CD14-positive monocyte (primary cell): ENCODE results near the gene TENT4A. TPM values are rescaled to one million over a fixed set of nuclear protein-coding genes. Genes with fewer than 3 reads are reported as not detected.

Experiments used
- DNase-seq, 3 donors: peaks; one replicate each; pipeline ENCODE4 v3.0.0-alpha.2; 2011 to 2022
- H2AFZ ChIP-seq: 2 replicates; pipeline ENCODE4 v1.6.0; 2012; ENCODE audit warnings: mild to moderate bottlenecking, low read depth, low read length, inconsistent platforms; ENCODE audit not compliant: insufficient read depth, poor library complexity, severe bottlenecking
- H3K27ac ChIP-seq, 2 donors: 1 replicate in 1 of 2; 2 replicates in 1 of 2; pipeline ENCODE4 v1.5.1; 2012 to 2013; ENCODE audit warnings: low read length in 2 of 2, control low read depth in 1 of 2, inconsistent platforms in 1 of 2, low read depth in 1 of 2, mild to moderate bottlenecking in 1 of 2
- H3K27me3 ChIP-seq, 2 donors: one replicate each; pipeline versions ENCODE4 v1.6.0 to v1.6.1; 2011 to 2013; ENCODE audit warnings: low read length in 2 of 2; ENCODE audit not compliant: control insufficient read depth in 2 of 2, insufficient read depth in 2 of 2
- H3K36me3 ChIP-seq, 2 donors: replicated peaks in 1 of 2; 1 replicate in 1 of 2; 2 replicates in 1 of 2; pipeline versions ENCODE4 v1.5.1 to v1.6.1; 2012 to 2013; ENCODE audit warnings: low read length in 2 of 2, control low read depth in 1 of 2, inconsistent platforms in 1 of 2, mild to moderate bottlenecking in 1 of 2; ENCODE audit not compliant: insufficient read depth in 2 of 2, control insufficient read depth in 1 of 2
- H3K4me1 ChIP-seq, 2 donors: 1 replicate in 1 of 2; 2 replicates in 1 of 2; pipeline versions ENCODE4 v1.5.1 to v1.6.1; 2012 to 2013; ENCODE audit warnings: low read length in 2 of 2, control low read depth in 1 of 2, inconsistent platforms in 1 of 2, mild to moderate bottlenecking in 1 of 2, moderate library complexity in 1 of 2; ENCODE audit not compliant: insufficient read depth in 2 of 2, control insufficient read depth in 1 of 2
- H3K4me2 ChIP-seq: replicated peaks from 2 replicates; pipeline ENCODE3; 2012; ENCODE audit warnings: low read length, moderate library complexity, mild to moderate bottlenecking; ENCODE audit not compliant: poor library complexity, severe bottlenecking; ENCODE audit errors: extremely low read depth
- H3K4me3 ChIP-seq, 3 experiments: fragments of 200-600 bp in 1 of 3; sonication (generic) in 1 of 3; replicated peaks in 1 of 3; 1 replicate in 2 of 3; 2 replicates in 1 of 3; pipeline ENCODE4 v1.5.1; 2011 to 2013; ENCODE audit warnings: low read length in 3 of 3, mild to moderate bottlenecking in 3 of 3, control low read depth in 2 of 3, low read depth in 2 of 3, inconsistent platforms in 1 of 3, moderate library complexity in 1 of 3
- H3K79me2 ChIP-seq: 2 replicates; pipeline ENCODE4 v1.6.0; 2012; ENCODE audit warnings: mild to moderate bottlenecking, control low read depth, inconsistent platforms, low read length, moderate library complexity; ENCODE audit not compliant: insufficient read depth
- H3K9ac ChIP-seq: 2 replicates; pipeline ENCODE4 v1.6.0; 2017; ENCODE audit warnings: low read length, mild to moderate bottlenecking; ENCODE audit not compliant: insufficient read depth, poor library complexity, severe bottlenecking
- H3K9me3 ChIP-seq, 2 donors: replicated peaks in 1 of 2; 1 replicate in 1 of 2; 2 replicates in 1 of 2; pipeline versions ENCODE4 v1.5.1 to v1.6.1; 2012 to 2013; ENCODE audit warnings: low read length in 2 of 2, control low read depth in 1 of 2; ENCODE audit not compliant: control insufficient read depth in 1 of 2, insufficient read depth in 1 of 2
- H4K20me1 ChIP-seq: 2 replicates; pipeline ENCODE4 v1.6.0; 2012; ENCODE audit warnings: mild to moderate bottlenecking, low read length, control low read depth, moderate library complexity; ENCODE audit not compliant: insufficient read depth
- H3K27ac Mint-ChIP-seq, 7 donors: one replicate each; pipeline ENCODE4 v1.8.0; 2020; ENCODE audit warnings: mild to moderate bottlenecking in 7 of 7, mixed read lengths in 7 of 7, moderate library complexity in 6 of 7, inconsistent platforms in 2 of 7
- H3K27me3 Mint-ChIP-seq, 3 donors: one replicate each; pipeline ENCODE4 v1.8.0; 2021 to 2022; ENCODE audit warnings: low read depth in 3 of 3, mild to moderate bottlenecking in 3 of 3, mixed read lengths in 3 of 3, moderate library complexity in 3 of 3, inconsistent platforms in 1 of 3
- H3K36me3 Mint-ChIP-seq, 2 donors: one replicate each; pipeline ENCODE4 v1.8.0; 2020; ENCODE audit warnings: mixed read lengths in 2 of 2, inconsistent platforms in 1 of 2, mild to moderate bottlenecking in 1 of 2
- H3K4me1 Mint-ChIP-seq: one replicate; pipeline ENCODE4 v1.8.0; 2020; ENCODE audit warnings: mild to moderate bottlenecking, mixed read lengths
- H3K4me3 Mint-ChIP-seq, 2 donors: one replicate each; pipeline ENCODE4 v1.8.0; 2020; ENCODE audit warnings: mild to moderate bottlenecking in 2 of 2, mixed read lengths in 2 of 2, moderate library complexity in 1 of 2
- H3K9me3 Mint-ChIP-seq, 7 donors: one replicate each; pipeline ENCODE4 v1.8.0; 2020 to 2022; ENCODE audit warnings: mixed read lengths in 7 of 7, mild to moderate bottlenecking in 6 of 7, moderate library complexity in 6 of 7, inconsistent platforms in 2 of 7
- CTCF ChIP-seq: fragments of 200-600 bp; IDR thresholded peaks from one replicate; pipeline ENCODE4 v1.8.0; 2022; ENCODE audit warnings: antibody characterized with exemption, mild to moderate bottlenecking
- WGBS: methylation state at CpG from one replicate; pipeline ENCODE4 v1.1.5; 2013; ENCODE audit warnings: missing lambda C conversion rate; ENCODE audit not compliant: insufficient coverage; 5-methylcytosine and 5-hydroxymethylcytosine counted together
- intact Hi-C, 2 donors: fragments of 100-400 bp; cut with micrococcal nuclease; formaldehyde crosslinking; loops; one replicate each; pipeline versions ENCODE4 v1.15.0 to v1.15.1; 2023
- polyA plus RNA-seq, 3 donors: library from polyadenylated mRNA; depleted of rRNA in 1 of 3; unstranded in 2 of 3; stranded (reverse) in 1 of 3; fragments of 300-500 nt in 2 of 3; fragments of >200 nt in 1 of 3; fragmentation: Illumina TruSeq in 2 of 3; gene quantifications; 1 replicate in 2 of 3; 2 replicates in 1 of 3; pipeline ENCODE4 v1.2.3, GENCODE V29; 2012 to 2021

The TENT4A gene
- polyA plus RNA-seq, 3 donors: 0.17 to 15.6 (median 0.44) TPM

- Mint-ChIP-seq H3K27ac (peak overlapping the region; percentile 65 to 86 (median 81)), H3K36me3 (peaks cover 18 to 40% of the 10 kb centered on the region in 2 donors), H3K4me3 (peak overlapping the region; percentile 53 to 81), H3K4me1 (peaks cover 65% of the 10 kb centered on the region), H3K9me3 (no peaks in the 10 kb centered on the region), H3K27me3 (no peaks in the 10 kb centered on the region)
- Histone ChIP-seq H3K27ac (peak overlapping the region in 1 of 2 donors; percentile 67), H4K20me1 (peaks cover 95% of the 10 kb centered on the region), H3K79me2 (peaks cover 99% of the 10 kb centered on the region), H3K4me1 (peaks cover 23 to 39% of the 10 kb centered on the region in 2 donors), H3K9me3 (no peaks in the 10 kb centered on the region), H3K4me3 (peak overlapping the region in 1 of 3 experiments; percentile 41), H2AFZ (no peak overlapping the region), H3K9ac (no peak overlapping the region), H3K4me2 (peak overlapping the region; percentile 51), H3K36me3 (peaks cover 6 to 15% of the 10 kb centered on the region in 2 donors), H3K27me3 (no peaks in the 10 kb centered on the region)
- DNase-seq: peak in 2 of 3 donors; percentile 23 to 37
- 63% methylated on average over 9 of the region's 13 CpGs for WGBS
- TF ChIP-seq CTCF: no peak
- intact Hi-C loops: no loop called here
These were observed 19.6 kb downstream of the TENT4A start for GRCh38 chr5:6732634-6733410.

- Histone ChIP-seq H3K36me3 (peaks cover 14 to 20% of the 10 kb centered on the region in 2 donors), H3K27me3 (no peaks in the 10 kb centered on the region), H3K4me1 (peaks cover 23 to 39% of the 10 kb centered on the region in 2 donors), H3K4me2 (no peak overlapping the region), H3K9me3 (no peaks in the 10 kb centered on the region), H4K20me1 (peaks cover 92% of the 10 kb centered on the region), H3K4me3 (no peak overlapping the region), H2AFZ (no peak overlapping the region), H3K9ac (no peak overlapping the region), H3K27ac (peak overlapping the region in 1 of 2 donors; percentile 67), H3K79me2 (peaks cover 95% of the 10 kb centered on the region)
- no peak for DNase-seq
- WGBS: 92% methylated on average over 20 of the region's 21 CpGs
- no peaks in the 10 kb centered on the region for H3K9me3 Mint-ChIP-seq
- no peak overlapping the region for H3K4me3 Mint-ChIP-seq
- H3K27me3 Mint-ChIP-seq: no peaks in the 10 kb centered on the region
- TF ChIP-seq CTCF: no peak
- H3K27ac Mint-ChIP-seq: peak overlapping the region in 4 of 7 donors; percentile 37 to 67 (median 40)
- peaks cover 60% of the 10 kb centered on the region for H3K4me1 Mint-ChIP-seq
- H3K36me3 Mint-ChIP-seq: peaks cover 23 to 48% of the 10 kb centered on the region in 2 donors
- intact Hi-C loops: no loop called here
These were observed 20.4 kb downstream of the TENT4A start for GRCh38 chr5:6733411-6734242.
